ENCODE measurements around the gene FOXK2.

The FOXK2 gene

GRCh38 chr17:82602986-82603710 is 83.6 kb downstream of the FOXK2 start:
- Histone ChIP-seq H3K4me1 (ENCODE audit: insufficient read depth, low read length) (no peaks in the 10 kb centered on the region), H3K36me3 (ENCODE audit: insufficient read depth, low read length) (peaks cover 50% of the 10 kb centered on the region), H3K9me3 (ENCODE audit: control insufficient read depth, insufficient read depth, low read length) (no peaks in the 10 kb centered on the region), H3K9ac (ENCODE audit: low read depth, low read length) (no peak overlapping the region)

DNA sequence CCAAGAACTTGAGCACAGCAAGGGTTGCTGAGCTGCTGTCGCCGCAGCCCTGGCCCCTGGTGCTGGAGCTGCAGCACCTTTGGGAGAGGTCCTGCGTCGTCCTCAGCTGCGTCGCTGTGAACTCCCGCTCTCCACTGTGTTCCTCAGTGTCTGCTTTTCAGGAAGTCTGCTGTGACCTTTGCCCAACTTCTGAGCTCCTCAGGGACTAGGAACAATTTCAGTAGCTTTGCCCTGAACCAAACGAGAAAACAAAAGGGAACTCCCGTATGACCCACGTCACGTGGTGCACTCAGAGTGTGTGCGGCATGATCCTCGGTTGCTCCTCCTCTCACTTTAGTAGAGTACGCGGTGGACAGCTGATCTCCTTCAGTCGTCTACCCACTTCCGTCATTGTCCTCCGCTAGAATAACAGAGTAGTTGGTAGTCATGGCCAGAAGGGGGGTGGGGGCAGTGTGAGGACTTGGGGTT is 84.5 kb downstream of the FOXK2 start:
- Histone ChIP-seq H3K36me3 (ENCODE audit: insufficient read depth, low read length) (peaks cover 45% of the 10 kb centered on the region), H3K4me1 (ENCODE audit: insufficient read depth, low read length) (no peaks in the 10 kb centered on the region), H3K9me3 (ENCODE audit: control insufficient read depth, insufficient read depth, low read length) (no peaks in the 10 kb centered on the region), H3K9ac (ENCODE audit: low read depth, low read length) (no peak overlapping the region)

DNA sequence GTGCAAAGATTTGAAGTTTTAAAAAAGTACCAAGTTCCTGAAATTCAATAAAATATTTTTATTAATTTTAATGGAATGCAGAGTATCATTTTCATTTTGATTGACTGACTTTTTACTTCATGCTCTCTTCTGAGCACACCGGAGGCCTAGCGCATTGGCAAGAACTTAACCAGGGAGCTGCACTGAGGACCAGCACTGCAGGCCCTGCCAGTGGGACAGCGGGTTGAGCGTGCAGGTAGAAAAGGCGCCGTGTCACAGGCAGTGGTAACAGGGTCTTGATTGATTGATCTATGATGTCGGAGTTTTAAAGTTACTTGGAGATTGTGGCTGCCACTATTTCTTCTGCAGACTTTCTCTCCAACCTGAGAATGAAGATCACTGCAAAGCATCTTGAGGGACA is 85.0 kb downstream of the FOXK2 start:
- no peak overlapping the region for H3K9ac ChIP-seq (ENCODE audit: low read depth, low read length)
- no peaks in the 10 kb centered on the region for H3K4me1 ChIP-seq (ENCODE audit: insufficient read depth, low read length)
- peaks cover 45% of the 10 kb centered on the region for H3K36me3 ChIP-seq (ENCODE audit: insufficient read depth, low read length)
- no peaks in the 10 kb centered on the region for H3K9me3 ChIP-seq (ENCODE audit: control insufficient read depth, insufficient read depth, low read length)

- H3K9ac ChIP-seq (ENCODE audit: low read depth, low read length) = no peak overlapping the region
- H3K9me3 ChIP-seq (ENCODE audit: control insufficient read depth, insufficient read depth, low read length) = peaks cover 3% of the 10 kb centered on the region; the same call in 1 of the 2 replicates
- peaks cover 49% of the 10 kb centered on the region for H3K36me3 ChIP-seq (ENCODE audit: insufficient read depth, low read length)
- H3K4me1 ChIP-seq (ENCODE audit: insufficient read depth, low read length) = no peaks in the 10 kb centered on the region
Observed at GRCh38 chr17:82605939-82606600, 86.5 kb downstream of the FOXK2 start.

GRCh38 chr17:82608816-82609215 is 89.3 kb downstream of the FOXK2 start:
- Histone ChIP-seq H3K36me3 (ENCODE audit: insufficient read depth, low read length) (peaks cover 24% of the 10 kb centered on the region), H3K4me1 (ENCODE audit: insufficient read depth, low read length) (peaks cover 3% of the 10 kb centered on the region; the same call in 1 of the 2 replicates), H3K9me3 (ENCODE audit: control insufficient read depth, insufficient read depth, low read length) (peaks cover 3% of the 10 kb centered on the region; the same call in 1 of the 2 replicates), H3K9ac (ENCODE audit: low read depth, low read length) (no peak overlapping the region)

GRCh38 chr17:82609655-82610054 is 90.1 kb downstream of the FOXK2 start:
- H3K4me1 ChIP-seq (ENCODE audit: insufficient read depth, low read length) = peaks cover 3% of the 10 kb centered on the region; the same call in 1 of the 2 replicates
- H3K9me3 ChIP-seq (ENCODE audit: control insufficient read depth, insufficient read depth, low read length) = peaks cover 3% of the 10 kb centered on the region; the same call in 1 of the 2 replicates
- H3K9ac ChIP-seq (ENCODE audit: low read depth, low read length) = no peak overlapping the region
- H3K36me3 ChIP-seq (ENCODE audit: insufficient read depth, low read length) = peaks cover 16% of the 10 kb centered on the region

GRCh38 chr17:82611140-82612058 is 91.9 kb downstream of the FOXK2 start:
- H3K9ac ChIP-seq (ENCODE audit: low read depth, low read length) = no peak overlapping the region
- peaks cover 3% of the 10 kb centered on the region; the same call in 1 of the 2 replicates for H3K9me3 ChIP-seq (ENCODE audit: control insufficient read depth, insufficient read depth, low read length)
- peaks cover 14% of the 10 kb centered on the region for H3K36me3 ChIP-seq (ENCODE audit: insufficient read depth, low read length)
- H3K4me1 ChIP-seq (ENCODE audit: insufficient read depth, low read length) = peaks cover 3% of the 10 kb centered on the region; the same call in 1 of the 2 replicates

DNA sequence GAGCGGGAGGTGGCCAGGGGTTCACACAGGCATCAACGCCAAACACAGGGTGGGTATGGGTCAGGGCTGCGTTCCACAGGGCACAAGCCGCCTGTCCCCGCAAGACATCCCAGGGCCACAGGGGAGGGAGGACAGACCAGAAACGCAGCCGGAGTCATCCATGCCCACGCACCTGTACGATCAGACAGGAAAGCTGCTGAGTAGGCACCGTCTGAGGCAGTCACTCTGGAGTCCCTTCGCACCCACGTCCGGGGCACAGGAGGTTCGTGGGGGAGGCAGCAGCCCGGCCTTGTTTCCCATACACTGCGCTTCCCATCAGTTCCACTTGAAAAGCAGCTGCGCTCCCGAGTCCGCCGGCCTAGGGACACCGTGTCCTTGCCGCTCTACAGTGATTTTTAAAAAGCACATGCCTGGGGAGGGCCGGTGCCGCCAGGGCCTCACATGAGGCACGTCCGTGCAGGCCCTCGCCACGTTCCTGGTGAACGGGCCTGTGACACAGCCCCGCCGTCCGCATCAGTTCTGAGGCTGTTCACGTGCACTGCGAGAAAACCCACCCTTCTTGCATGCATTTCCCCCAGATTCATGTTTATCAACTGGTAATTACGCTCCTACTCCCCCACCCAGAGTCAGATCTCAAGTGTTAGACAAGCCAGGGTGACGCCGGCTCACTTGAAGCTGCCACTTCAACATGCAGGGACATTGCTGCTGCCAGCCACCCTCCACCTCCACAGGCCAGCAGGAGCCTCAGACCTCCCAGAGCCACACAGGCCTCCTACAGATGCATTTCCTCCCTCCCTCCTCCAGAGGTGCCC is 94.0 kb downstream of the FOXK2 start:
- H3K9me3 ChIP-seq (ENCODE audit: control insufficient read depth, insufficient read depth, low read length) = peaks cover 3% of the 10 kb centered on the region; the same call in 1 of the 2 replicates
- no peak overlapping the region for H3K9ac ChIP-seq (ENCODE audit: low read depth, low read length)
- peaks cover 20% of the 10 kb centered on the region for H3K36me3 ChIP-seq (ENCODE audit: insufficient read depth, low read length)
- peaks cover 3% of the 10 kb centered on the region; the same call in 1 of the 2 replicates for H3K4me1 ChIP-seq (ENCODE audit: insufficient read depth, low read length)

DNA sequence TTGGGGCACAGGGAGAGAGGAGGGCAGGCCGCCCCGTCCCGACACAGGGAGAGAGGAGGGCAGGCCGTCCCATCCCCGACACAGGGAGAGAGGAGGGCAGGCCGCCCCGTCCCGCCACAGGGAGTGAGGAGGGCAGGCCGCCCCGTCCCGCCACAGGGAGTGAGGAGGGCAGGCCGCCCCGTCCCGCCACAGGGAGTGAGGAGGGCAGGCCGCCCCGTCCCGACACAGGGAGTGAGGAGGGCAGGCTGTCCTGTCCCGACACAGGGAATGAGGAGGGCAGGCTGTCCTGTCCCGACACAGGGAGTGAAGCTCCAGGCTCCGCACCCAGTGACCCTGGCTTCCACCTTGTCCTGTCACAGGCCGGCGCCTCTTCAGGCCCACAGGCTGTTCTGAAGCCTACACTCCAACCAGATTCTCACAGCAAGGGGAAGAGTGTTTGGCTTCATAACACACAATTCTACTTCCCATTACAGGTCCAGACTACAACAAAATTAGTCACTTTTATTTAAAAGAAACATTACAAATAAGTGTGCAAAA is 94.6 kb downstream of the FOXK2 start:
- Histone ChIP-seq H3K36me3 (ENCODE audit: insufficient read depth, low read length) (peaks cover 26% of the 10 kb centered on the region), H3K4me1 (ENCODE audit: insufficient read depth, low read length) (peaks cover 3% of the 10 kb centered on the region; the same call in 1 of the 2 replicates), H3K9me3 (ENCODE audit: control insufficient read depth, insufficient read depth, low read length) (peaks cover 3% of the 10 kb centered on the region; the same call in 1 of the 2 replicates), H3K9ac (ENCODE audit: low read depth, low read length) (no peak overlapping the region)

GRCh38 chr17:82615084-82616020 is 95.8 kb downstream of the FOXK2 start:
- Histone ChIP-seq H3K9ac (ENCODE audit: low read depth, low read length) (no peak overlapping the region), H3K4me1 (ENCODE audit: insufficient read depth, low read length) (peaks cover 3% of the 10 kb centered on the region; the same call in 1 of the 2 replicates), H3K9me3 (ENCODE audit: control insufficient read depth, insufficient read depth, low read length) (no peaks in the 10 kb centered on the region), H3K36me3 (ENCODE audit: insufficient read depth, low read length) (peaks cover 25% of the 10 kb centered on the region)

GRCh38 chr17:82616021-82616711 is 96.6 kb downstream of the FOXK2 start:
- peaks cover 30% of the 10 kb centered on the region for H3K36me3 ChIP-seq (ENCODE audit: insufficient read depth, low read length)
- H3K9ac ChIP-seq (ENCODE audit: low read depth, low read length) = no peak overlapping the region
- H3K9me3 ChIP-seq (ENCODE audit: control insufficient read depth, insufficient read depth, low read length) = no peaks in the 10 kb centered on the region
- peaks cover 3% of the 10 kb centered on the region; the same call in 1 of the 2 replicates for H3K4me1 ChIP-seq (ENCODE audit: insufficient read depth, low read length)

DNA sequence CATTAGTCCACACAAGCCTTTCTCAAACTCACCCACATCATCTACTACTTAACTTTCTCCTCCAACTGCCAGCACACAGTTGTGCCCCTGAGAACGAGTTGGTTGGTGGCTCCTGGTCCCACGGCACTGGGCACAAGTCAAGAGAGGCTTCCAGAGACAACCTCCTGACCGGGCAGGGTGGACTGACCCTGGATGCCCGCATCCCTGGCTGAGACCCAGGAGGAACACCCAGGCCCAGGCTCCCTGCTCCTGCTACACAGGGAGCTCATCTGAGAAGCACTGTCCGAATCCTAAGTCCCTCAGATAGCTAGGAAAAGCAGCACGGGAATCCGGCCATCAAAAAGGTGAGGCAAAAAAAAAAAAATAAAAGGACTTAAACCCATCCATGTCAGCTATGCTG is 99.7 kb downstream of the FOXK2 start:
- Histone ChIP-seq H3K36me3 (ENCODE audit: insufficient read depth, low read length) (peaks cover 48% of the 10 kb centered on the region), H3K4me1 (ENCODE audit: insufficient read depth, low read length) (no peaks in the 10 kb centered on the region), H3K9ac (ENCODE audit: low read depth, low read length) (no peak overlapping the region), H3K9me3 (ENCODE audit: control insufficient read depth, insufficient read depth, low read length) (no peaks in the 10 kb centered on the region)

All from ES-I3 (cell line).